ENCODE measurements around the gene EN1. TPM values are rescaled to one million over a fixed set of nuclear protein-coding genes. Genes with fewer than 3 reads are reported as not detected.

Gene EN1
- total RNA-seq, result under 1 TPM in 1 of 6 donors, not detected in 5; 0.13 TPM

- Histone ChIP-seq H3K4me3 (peak within 1 kb of the TSS in 3 of 4 donors; percentile 13 to 35 (median 17)), H3K9me3 (no peaks in the 10 kb centered on the region), H3K27me3 (peaks cover 2 to 90% (median 56%) of the 10 kb centered on the region in 4 donors), H3K36me3 (no peaks in the 10 kb centered on the region), H3K4me1 (peaks cover 26 to 42% (median 33%) of the 10 kb centered on the region in 4 donors), H3K27ac (no peak within 1 kb of the TSS)
- no peak for TF ChIP-seq POLR2AphosphoS5 (IDR thresholded peaks at IDR 0.05)
- TF ChIP-seq POLR2A (IDR thresholded peaks at IDR 0.05), result no peak
- no peak for TF ChIP-seq EP300 (IDR thresholded peaks at IDR 0.05)
- no peak for TF ChIP-seq CTCF (IDR thresholded peaks at IDR 0.05)
- WGBS, 2 donors, result 9 to 11% methylated on average over 19 to 33 of the region's 64 CpGs
- peak in 1 of 2 donors; percentile 31 for ATAC-seq (ENCODE audit: low FRiP score in 2 of 2)
- peak in 1 of 2 donors; percentile 84 for DNase-seq
These were observed at the start of gene EN1 for GRCh38 chr2:118846953-118847761. TSS of gene EN1 (minus strand) at chr2:118847648. CDS start at chr2:118847167, 481 bp downstream.

DNA sequence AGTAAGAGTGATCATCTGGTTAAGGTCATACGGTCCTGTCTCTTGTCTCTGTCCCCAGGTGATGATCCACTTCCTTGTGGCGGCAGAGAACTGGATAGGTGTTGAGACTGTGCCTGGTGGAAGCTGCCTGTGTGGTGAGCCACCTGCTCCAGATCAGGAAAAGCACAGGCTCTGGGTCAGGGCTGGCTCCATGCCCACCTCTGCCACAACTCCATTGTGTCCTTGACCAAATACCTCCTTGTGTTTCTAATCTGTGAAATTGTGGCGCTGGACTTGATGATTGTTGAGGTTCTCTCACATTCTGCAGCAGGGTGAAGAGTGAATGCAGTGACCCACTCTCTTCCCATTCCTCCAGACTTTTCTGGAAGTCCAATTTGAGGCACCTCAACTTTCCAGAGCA lies 45.7 kb upstream of the EN1 start:
- Histone ChIP-seq H3K36me3 (no peaks in the 10 kb centered on the region), H3K4me1 (no peaks in the 10 kb centered on the region), H3K9me3 (peaks cover 6 to 17% (median 12%) of the 10 kb centered on the region in 4 donors), H3K4me3 (no peak overlapping the region), H3K27ac (no peak overlapping the region), H3K27me3 (no peaks in the 10 kb centered on the region)
- DNase-seq (no peak), ATAC-seq (ENCODE audit: low FRiP score in 2 of 2) (no peak)
- TF ChIP-seq CTCF (IDR thresholded peaks at IDR 0.05) (no peak), POLR2A (IDR thresholded peaks at IDR 0.05) (no peak), EP300 (IDR thresholded peaks at IDR 0.05) (no peak), POLR2AphosphoS5 (IDR thresholded peaks at IDR 0.05) (no peak)
- 84 to 100% methylated on average over 3 of the region's 3 CpGs for WGBS, 2 donors

DNA sequence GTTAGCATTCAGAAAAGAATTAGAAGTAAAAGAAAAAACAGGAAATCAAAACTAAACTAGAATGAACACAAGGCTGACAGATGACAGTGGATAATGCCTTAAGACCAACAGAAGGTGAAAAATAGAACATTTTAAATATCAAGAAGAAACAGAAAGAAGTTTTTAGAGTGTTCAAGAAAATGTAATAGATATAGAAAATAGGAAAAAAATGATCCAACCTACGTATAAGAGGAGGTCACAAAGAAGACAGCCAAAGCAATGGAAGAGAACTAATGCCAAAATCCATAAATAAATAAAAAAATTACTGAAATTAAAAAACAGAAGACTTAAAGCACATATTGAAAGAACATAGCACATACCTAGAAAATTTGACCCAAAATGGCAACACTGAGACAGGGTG lies 42.5 kb upstream of the EN1 start:
- H3K9me3 ChIP-seq, result peaks cover 6 to 17% (median 12%) of the 10 kb centered on the region in 4 donors
- no peak overlapping the region for H3K4me3 ChIP-seq
- ATAC-seq (ENCODE audit: low FRiP score in 2 of 2) (no peak), DNase-seq (no peak)
- H3K27me3 ChIP-seq, result no peaks in the 10 kb centered on the region
- H3K4me1 ChIP-seq, result no peaks in the 10 kb centered on the region
- no peak for TF ChIP-seq CTCF (IDR thresholded peaks at IDR 0.05)
- no peak for TF ChIP-seq POLR2AphosphoS5 (IDR thresholded peaks at IDR 0.05)
- no peak for TF ChIP-seq EP300 (IDR thresholded peaks at IDR 0.05)
- TF ChIP-seq POLR2A (IDR thresholded peaks at IDR 0.05), result no peak
- no peaks in the 10 kb centered on the region for H3K36me3 ChIP-seq
- H3K27ac ChIP-seq, result no peak overlapping the region
- 72 to 82% methylated on average over 1 of the region's 1 CpG for WGBS, 2 donors

GRCh38 chr2:118883792-118884191 lies 36.3 kb upstream of the EN1 start:
- DNase-seq (no peak), ATAC-seq (ENCODE audit: low FRiP score in 2 of 2) (no peak)
- TF ChIP-seq CTCF (IDR thresholded peaks at IDR 0.05) (no peak), POLR2AphosphoS5 (IDR thresholded peaks at IDR 0.05) (no peak), POLR2A (IDR thresholded peaks at IDR 0.05) (no peak), EP300 (IDR thresholded peaks at IDR 0.05) (no peak)
- H3K4me1 ChIP-seq, result peaks cover 3 to 8% (median 4%) of the 10 kb centered on the region in 4 donors
- 74 to 85% methylated on average over 4 of the region's 4 CpGs for WGBS, 2 donors
- no peak overlapping the region for H3K4me3 ChIP-seq
- no peaks in the 10 kb centered on the region for H3K36me3 ChIP-seq
- no peaks in the 10 kb centered on the region for H3K9me3 ChIP-seq
- H3K27ac ChIP-seq, result no peak overlapping the region
- no peaks in the 10 kb centered on the region for H3K27me3 ChIP-seq

Data from upper lobe of left lung (tissue), 6 donors.